ENCODE data around the gene CTBP1. TPM values are rescaled to one million over a fixed set of nuclear protein-coding genes. Genes with fewer than 3 reads are reported as not detected.

CTBP1 gene
- total RNA-seq, 1 experiment from 2014 or later: 136 TPM

DNA sequence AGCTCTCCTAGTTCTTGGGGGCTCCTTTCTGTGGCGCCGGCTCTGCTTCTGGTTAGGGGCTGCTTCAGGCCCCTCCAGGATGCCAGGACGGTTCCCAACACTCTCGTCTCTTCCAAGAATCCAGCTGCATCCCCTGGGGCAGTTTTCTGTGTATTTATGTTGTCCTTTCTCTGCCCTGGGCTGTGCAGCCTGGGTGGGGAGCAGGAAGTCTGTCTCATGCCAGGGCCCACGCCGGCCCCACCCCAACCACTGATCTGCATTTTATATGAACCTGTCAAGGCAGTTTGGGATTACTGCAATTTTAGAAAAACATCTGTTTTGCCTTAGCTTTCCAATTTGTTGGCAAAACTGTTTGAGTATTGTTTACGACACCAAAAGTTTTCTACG is 14.6 kb downstream of the CTBP1 start:
- Histone ChIP-seq H4K20me1 (ENCODE audit: control insufficient read depth, insufficient read depth, insufficient read length) (no peaks in the 10 kb centered on the region), H3K79me1 (ENCODE audit: insufficient read depth, low read depth, low read length, poor library complexity, severe bottlenecking) (no peaks in the 10 kb centered on the region), H3K4ac (ENCODE audit: low read depth, low read length) (no peak overlapping the region), H2BK12ac (ENCODE audit: insufficient read length, low read depth, low read length) (no peak overlapping the region), H3K23ac (ENCODE audit: insufficient read length, low read depth, low read length) (no peak overlapping the region), H4K5ac (ENCODE audit: insufficient read length, low read depth, low read length) (no peak overlapping the region), H3K4me1 (ENCODE audit: insufficient read depth, low read length) (no peaks in the 10 kb centered on the region), H3K9me3 (ENCODE audit: control insufficient read depth, low read depth, low read length) (no peaks in the 10 kb centered on the region), H2BK120ac (ENCODE audit: low read depth, low read length, poor library complexity, severe bottlenecking) (no peak overlapping the region), H2AFZ (ENCODE audit: low read length) (no peak overlapping the region), H4K91ac (ENCODE audit: insufficient read length, low read depth, low read length) (no peak overlapping the region), H3K4me2 (ENCODE audit: insufficient read depth, insufficient read length, low read length) (no peak overlapping the region), H3K23me2 (ENCODE audit: insufficient read length, low read depth, low read length, poor library complexity, severe bottlenecking) (no peaks in the 10 kb centered on the region), H3K27ac (ENCODE audit: insufficient read length, low read depth, low read length) (no peak overlapping the region), H3T11ph (ENCODE audit: low read length) (no peak overlapping the region), H3K9ac (ENCODE audit: extremely low read depth, insufficient read length, low read length) (no peak overlapping the region), H3K18ac (ENCODE audit: insufficient read length, low read depth, low read length) (no peak overlapping the region), H3K79me2 (ENCODE audit: insufficient read depth, low read length) (no peaks in the 10 kb centered on the region; the same call in 1 of the 2 replicates), H2BK15ac (ENCODE audit: low read depth, low read length) (no peak overlapping the region), H3K14ac (ENCODE audit: insufficient read depth, low read length) (no peak overlapping the region), H2BK5ac (ENCODE audit: insufficient read length, low read length) (no peak overlapping the region), H4K8ac (replicated peaks; ENCODE audit: insufficient read length, low read depth, low read length) (no peak overlapping the region), H2BK20ac (ENCODE audit: low read depth, low read length, poor library complexity, severe bottlenecking) (no peak overlapping the region), H3K27me3 (ENCODE audit: insufficient read depth, low read length) (no peaks in the 10 kb centered on the region), H3K56ac (ENCODE audit: insufficient read length, low read depth, low read length) (no peak overlapping the region), H2AK5ac (ENCODE audit: insufficient read length, low read length) (no peak overlapping the region)
- no CpG with 5 or more reads among the region's 8 CpGs for WGBS (ENCODE audit: extremely low coverage, insufficient read length, low lambda C conversion rate)
- Mint-ChIP-seq H3K9me3 (no peaks in the 10 kb centered on the region), H3K27me3 (ENCODE audit: low read depth) (no peaks in the 10 kb centered on the region), H3K4me1 (no peaks in the 10 kb centered on the region), H3K4me3 (no peak overlapping the region), H3K36me3 (ENCODE audit: insufficient read depth in 1 of 3, low read depth in 3 of 3) (peaks cover 27 to 74% (median 68%) of the 10 kb centered on the region in 3 experiments; a peak in 6 of 7 replicates), H3K27ac (peak overlapping the region in 2 of 3 experiments; percentile 34 to 40; a peak in 1 of 7 replicates)
- no peak for TF ChIP-seq CTCF (conservative IDR thresholded peaks at IDR 0.05)
- DNase-seq: no peak

Data from H9 (cell line).